ENCODE results near the gene SON.

- TF ChIP-seq, protein P1, sequence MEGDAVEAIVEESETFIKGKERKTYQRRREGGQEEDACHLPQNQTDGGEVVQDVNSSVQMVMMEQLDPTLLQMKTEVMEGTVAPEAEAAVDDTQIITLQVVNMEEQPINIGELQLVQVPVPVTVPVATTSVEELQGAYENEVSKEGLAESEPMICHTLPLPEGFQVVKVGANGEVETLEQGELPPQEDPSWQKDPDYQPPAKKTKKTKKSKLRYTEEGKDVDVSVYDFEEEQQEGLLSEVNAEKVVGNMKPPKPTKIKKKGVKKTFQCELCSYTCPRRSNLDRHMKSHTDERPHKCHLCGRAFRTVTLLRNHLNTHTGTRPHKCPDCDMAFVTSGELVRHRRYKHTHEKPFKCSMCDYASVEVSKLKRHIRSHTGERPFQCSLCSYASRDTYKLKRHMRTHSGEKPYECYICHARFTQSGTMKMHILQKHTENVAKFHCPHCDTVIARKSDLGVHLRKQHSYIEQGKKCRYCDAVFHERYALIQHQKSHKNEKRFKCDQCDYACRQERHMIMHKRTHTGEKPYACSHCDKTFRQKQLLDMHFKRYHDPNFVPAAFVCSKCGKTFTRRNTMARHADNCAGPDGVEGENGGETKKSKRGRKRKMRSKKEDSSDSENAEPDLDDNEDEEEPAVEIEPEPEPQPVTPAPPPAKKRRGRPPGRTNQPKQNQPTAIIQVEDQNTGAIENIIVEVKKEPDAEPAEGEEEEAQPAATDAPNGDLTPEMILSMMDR (IDR thresholded peaks at IDR 0.05 in 8 of 11, conservative IDR thresholded peaks at IDR 0.05 in 3 of 11) = no peak
- peak; percentile 89 to 94 (median 91) for TF ChIP-seq POLR2AphosphoS5 (IDR thresholded peaks at IDR 0.05)
- peak in 1 of 3 donors; percentile 53 for TF ChIP-seq POLR2A (IDR thresholded peaks at IDR 0.05)
Observed at GRCh38 chr21:33541756-33542639, 840 bp upstream of the SON start, which contains the start of gene GART.
